HG03060 (cell line): ENCODE results near the gene WDR3.
"Not testable (repeated sequence)": the region's sequence is repeated elsewhere in the genome, so short reads cannot be mapped to it uniquely, and the experiment has no call there.

Experiments
- ATAC-seq: cut with Tn5 transposase; IDR thresholded peaks from one replicate; pipeline ENCODE4 v1.9.1; 2021; ENCODE audit warnings: low read depth, moderate number of reproducible peaks; ENCODE audit not compliant: unreplicated experiment

Gene WDR3

GRCh38 chr1:117929343-117930172, at the start of gene WDR3, which contains the start of gene GDAP2:
Gene WDR3 (plus strand): TSS chr1:117929739. CDS start chr1:117933320, 3,581 bp downstream.
Gene GDAP2 (minus strand): TSS chr1:117929621. CDS start chr1:117920357, 9,264 bp downstream.
- peak; percentile 93 for ATAC-seq

- no peak for ATAC-seq
Observed at GRCh38 chr1:117883616-117884015, 45.9 kb upstream of the WDR3 start.

GRCh38 chr1:117886101-117886795, 43.3 kb upstream of the WDR3 start:
- ATAC-seq, result no peak

GRCh38 chr1:117890452-117890851, 39.1 kb upstream of the WDR3 start:
- no peak for ATAC-seq

- no peak for ATAC-seq
Observed at GRCh38 chr1:117892512-117892911, 37.0 kb upstream of the WDR3 start.

GRCh38 chr1:117894078-117894477, 35.5 kb upstream of the WDR3 start:
- no peak for ATAC-seq

- peak; percentile 78 for ATAC-seq
Observed at GRCh38 chr1:117895482-117896114, 33.9 kb upstream of the WDR3 start.

GRCh38 chr1:117897551-117897950, 32.0 kb upstream of the WDR3 start:
- ATAC-seq, result no peak

GRCh38 chr1:117899801-117900200, 29.7 kb upstream of the WDR3 start:
- no peak for ATAC-seq

GRCh38 chr1:117902944-117903343, 26.6 kb upstream of the WDR3 start:
- no peak for ATAC-seq

GRCh38 chr1:117904485-117904884, 25.1 kb upstream of the WDR3 start:
- ATAC-seq, result no peak

GRCh38 chr1:117905019-117905418, 24.5 kb upstream of the WDR3 start:
- ATAC-seq, result no peak

GRCh38 chr1:117911051-117911450, 18.5 kb upstream of the WDR3 start:
- no peak for ATAC-seq

- no peak for ATAC-seq
Observed at GRCh38 chr1:117919376-117919775, 10.2 kb upstream of the WDR3 start.

- ATAC-seq, result no peak
Observed at GRCh38 chr1:117921991-117922390, 7.5 kb upstream of the WDR3 start.

- not testable (repeated sequence) for ATAC-seq
Observed at GRCh38 chr1:117922717-117923116, 6.8 kb upstream of the WDR3 start.

GRCh38 chr1:117925981-117926380, 3.6 kb upstream of the WDR3 start:
- ATAC-seq, result no peak

- peak; percentile 17 for ATAC-seq
Observed at GRCh38 chr1:117928881-117929342, 627 bp upstream of the WDR3 start.

- ATAC-seq, result no peak
Observed at GRCh38 chr1:117930173-117930447, 571 bp downstream of the WDR3 start.

GRCh38 chr1:117930484-117930883, 945 bp downstream of the WDR3 start:
- ATAC-seq, result no peak

- ATAC-seq, result no peak
Observed at GRCh38 chr1:117932576-117932975, 3.0 kb downstream of the WDR3 start.
